Colonic mucosa (tissue), 4 donors: ENCODE data around the gene FOLR2. TPM values are rescaled to one million over a fixed set of nuclear protein-coding genes. Genes with fewer than 3 reads are reported as not detected.

Experiments
- DNase-seq: peaks from one replicate; pipeline ENCODE4 v3.0.0-alpha.2; 2020
- H3K27ac ChIP-seq: fragments of 200-600 bp; one replicate; pipeline ENCODE4 v1.8.0; 2021
- H3K27me3 ChIP-seq: fragments of 200-600 bp; one replicate; pipeline ENCODE4 v1.8.0; 2021
- H3K36me3 ChIP-seq: fragments of 200-600 bp; one replicate; pipeline ENCODE4 v1.8.0; 2021
- H3K4me1 ChIP-seq: fragments of 200-600 bp; one replicate; pipeline ENCODE4 v1.8.0; 2021; ENCODE audit warnings: mild to moderate bottlenecking
- H3K4me3 ChIP-seq: fragments of 200-600 bp; one replicate; pipeline ENCODE4 v1.8.0; 2021
- H3K9ac ChIP-seq, 2 donors: one replicate each; pipeline ENCODE4 v1.7.0; 2013; ENCODE audit warnings: control low read depth in 2 of 2, low read depth in 2 of 2, low read length in 2 of 2
- H3K9me3 ChIP-seq: fragments of 200-600 bp; one replicate; pipeline ENCODE4 v1.8.0; 2021
- CTCF ChIP-seq: fragments of 200-600 bp; IDR thresholded peaks from one replicate; pipeline ENCODE4 v1.8.0; 2022; ENCODE audit warnings: antibody characterized with exemption, mild to moderate bottlenecking
- intact Hi-C: fragments of 100-400 bp; cut with DNase I; formaldehyde crosslinking; loops from one replicate; pipeline ENCODE4 v1.14.1; 2022
- total RNA-seq, 2 donors: library from RNA; stranded (reverse); fragmentation: NEBNext Ultra II Directional in 1 of 2; extraction: Animal tissue kit (Norgen Biotek cat#: 25700) in 1 of 2; gene quantifications; one replicate each; pipeline ENCODE4 v1.2.1, GENCODE V29; 2021
- donor health status: healthy.
- donor health status: DM: no; HTN: no; CAD: no.
- donor health status: DM: no; HTN: no; CAD: no.

The FOLR2 gene
- total RNA-seq, 2 donors from 2014 or later: 4.5 to 15.4 TPM

- H3K27ac ChIP-seq: no peak overlapping the region
- no peaks in the 10 kb centered on the region for H3K9me3 ChIP-seq
- H3K27me3 ChIP-seq: peaks cover 23% of the 10 kb centered on the region
- no peak overlapping the region for H3K4me3 ChIP-seq
- DNase-seq: no peak
- TF ChIP-seq CTCF: no peak
- no peaks in the 10 kb centered on the region for H3K4me1 ChIP-seq
- H3K36me3 ChIP-seq: no peaks in the 10 kb centered on the region
- H3K9ac ChIP-seq: no peak overlapping the region
- intact Hi-C loops: no loop called here
Observed at GRCh38 chr11:72249961-72250360, 33.4 kb downstream of the FOLR2 start.

GRCh38 chr11:72250661-72251464, 34.3 kb downstream of the FOLR2 start:
- Histone ChIP-seq H3K4me1 (no peaks in the 10 kb centered on the region), H3K9ac (no peak overlapping the region), H3K9me3 (no peaks in the 10 kb centered on the region), H3K27ac (no peak overlapping the region), H3K27me3 (peaks cover 14% of the 10 kb centered on the region), H3K36me3 (no peaks in the 10 kb centered on the region), H3K4me3 (no peak overlapping the region)
- DNase-seq: no peak
- intact Hi-C loops: no loop called here
- TF ChIP-seq CTCF: no peak

- TF ChIP-seq CTCF: no peak
- Histone ChIP-seq H3K9me3 (no peaks in the 10 kb centered on the region), H3K27me3 (peaks cover 11% of the 10 kb centered on the region), H3K4me1 (no peaks in the 10 kb centered on the region), H3K4me3 (no peak overlapping the region), H3K27ac (no peak overlapping the region), H3K9ac (no peak overlapping the region), H3K36me3 (no peaks in the 10 kb centered on the region)
- intact Hi-C loops: no loop called here
- DNase-seq: no peak
Observed at GRCh38 chr11:72251614-72252013, 35.0 kb downstream of the FOLR2 start.

- Histone ChIP-seq H3K9ac (no peak overlapping the region), H3K9me3 (no peaks in the 10 kb centered on the region), H3K4me3 (no peak overlapping the region), H3K27ac (no peak overlapping the region), H3K27me3 (no peaks in the 10 kb centered on the region), H3K4me1 (no peaks in the 10 kb centered on the region), H3K36me3 (no peaks in the 10 kb centered on the region)
- TF ChIP-seq CTCF: no peak
- intact Hi-C loops: no loop called here
- no peak for DNase-seq
Observed at GRCh38 chr11:72253392-72253791, 36.8 kb downstream of the FOLR2 start.

GRCh38 chr11:72254299-72254993, 37.9 kb downstream of the FOLR2 start:
- Histone ChIP-seq H3K4me1 (no peaks in the 10 kb centered on the region), H3K9ac (no peak overlapping the region), H3K27me3 (no peaks in the 10 kb centered on the region), H3K4me3 (no peak overlapping the region), H3K36me3 (no peaks in the 10 kb centered on the region), H3K27ac (no peak overlapping the region), H3K9me3 (no peaks in the 10 kb centered on the region)
- no peak for TF ChIP-seq CTCF
- intact Hi-C loops: no loop called here
- no peak for DNase-seq
